NCI-H2081 (cell line): ENCODE measurements around the gene SMAD7.

Source experiments
- DNase-seq, 2 experiments: peaks; one replicate each; lab custom pipeline; 2025; lab: John Stamatoyannopoulos, UW

SMAD7 gene

GRCh38 chr18:48959921-48960920 is 9.5 kb upstream of the SMAD7 start:
- peak in 1 of 2 experiments; percentile 20 for DNase-seq

DNA sequence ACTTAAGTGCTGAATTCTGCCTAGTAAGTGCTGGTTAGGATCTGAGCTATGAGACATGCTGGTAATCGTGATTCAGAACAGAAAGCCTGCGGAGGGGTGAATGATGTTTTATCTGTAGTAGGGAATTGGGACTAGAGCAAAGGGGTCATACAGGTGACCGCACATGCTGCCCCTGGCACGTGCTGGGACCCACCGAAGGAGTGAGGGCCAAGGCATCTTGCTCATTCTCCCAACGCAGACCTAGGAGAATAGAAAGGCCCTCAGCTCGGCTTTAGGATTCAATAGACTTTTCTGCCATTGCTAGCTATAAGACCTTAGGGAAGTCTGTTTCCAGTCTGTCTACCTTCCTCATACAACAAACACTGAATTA is 8.8 kb upstream of the SMAD7 start:
- no peak for DNase-seq

- no peak for DNase-seq
These were observed 8.2 kb upstream of the SMAD7 start for GRCh38 chr18:48958951-48959350.

DNA sequence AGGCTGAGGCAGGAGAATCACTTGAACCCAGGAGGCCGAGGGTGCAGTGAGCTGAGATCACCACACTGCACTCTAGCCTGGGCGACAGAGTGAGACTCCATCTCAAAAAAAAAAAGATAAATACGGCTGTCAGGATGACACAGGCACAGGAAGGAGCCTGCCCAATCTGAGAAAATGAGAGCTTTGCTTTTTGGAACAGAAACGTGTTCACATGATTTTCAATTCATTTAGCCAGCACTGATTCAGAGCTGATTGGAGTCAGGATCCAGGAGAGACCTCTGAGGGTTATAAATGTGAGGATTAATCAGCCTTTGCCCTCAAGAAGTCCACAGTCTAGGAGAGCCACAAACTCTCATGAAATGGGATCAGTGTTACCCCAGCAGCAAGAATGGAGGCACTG is 6.9 kb upstream of the SMAD7 start:
- DNase-seq, result no peak

GRCh38 chr18:48957136-48957535 is 6.4 kb upstream of the SMAD7 start:
- DNase-seq, result no peak

- no peak for DNase-seq
These were observed 5.6 kb upstream of the SMAD7 start for GRCh38 chr18:48956356-48956755.

GRCh38 chr18:48955830-48956261 is 5.1 kb upstream of the SMAD7 start:
- DNase-seq, result no peak

DNA sequence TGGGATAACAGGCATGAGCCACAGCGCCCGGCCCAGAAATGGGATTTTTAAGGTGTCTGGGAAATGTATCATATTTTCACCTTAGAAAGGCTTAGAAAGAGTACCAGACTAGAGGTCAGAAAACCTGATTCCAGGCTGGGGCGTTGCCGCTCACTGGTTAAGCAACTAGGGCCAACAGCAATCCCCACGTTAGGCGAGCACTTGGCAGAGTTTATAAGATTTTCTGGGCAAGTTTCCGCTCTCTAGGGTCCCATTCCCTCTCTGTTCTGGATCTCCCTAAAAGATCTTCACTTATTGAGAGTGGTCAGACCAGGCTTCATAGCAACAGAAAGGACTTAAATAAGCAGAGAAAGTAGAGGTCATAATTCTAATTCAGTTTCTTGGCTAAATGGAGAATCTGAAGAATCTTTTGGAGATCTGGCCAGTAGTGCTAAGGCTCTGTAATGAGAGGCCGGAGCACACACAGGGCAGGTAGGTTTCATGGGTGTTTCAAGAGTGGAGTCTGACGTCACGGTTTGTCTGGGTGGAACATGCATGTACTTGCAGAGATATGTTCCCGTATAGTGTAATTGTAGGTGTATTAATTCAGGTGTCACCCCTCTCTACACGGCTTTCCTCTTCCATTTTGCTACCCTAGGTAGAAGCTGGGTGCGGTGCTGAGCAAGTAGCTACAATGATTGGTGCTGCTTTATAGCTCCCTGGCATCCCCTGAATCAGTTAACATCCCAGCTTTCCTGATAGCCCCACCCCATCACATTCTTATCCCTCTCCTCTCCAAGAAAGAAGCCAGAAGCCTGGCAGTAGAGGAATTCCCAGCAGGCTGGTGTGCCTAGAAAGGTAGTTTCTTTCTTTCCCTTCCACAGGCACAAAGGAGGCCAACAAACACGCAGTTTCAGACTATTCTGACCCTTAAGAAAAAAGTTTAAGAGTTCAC is 4.4 kb upstream of the SMAD7 start:
- no peak for DNase-seq

GRCh38 chr18:48953104-48953706 is 2.4 kb upstream of the SMAD7 start:
- DNase-seq, result no peak

DNA sequence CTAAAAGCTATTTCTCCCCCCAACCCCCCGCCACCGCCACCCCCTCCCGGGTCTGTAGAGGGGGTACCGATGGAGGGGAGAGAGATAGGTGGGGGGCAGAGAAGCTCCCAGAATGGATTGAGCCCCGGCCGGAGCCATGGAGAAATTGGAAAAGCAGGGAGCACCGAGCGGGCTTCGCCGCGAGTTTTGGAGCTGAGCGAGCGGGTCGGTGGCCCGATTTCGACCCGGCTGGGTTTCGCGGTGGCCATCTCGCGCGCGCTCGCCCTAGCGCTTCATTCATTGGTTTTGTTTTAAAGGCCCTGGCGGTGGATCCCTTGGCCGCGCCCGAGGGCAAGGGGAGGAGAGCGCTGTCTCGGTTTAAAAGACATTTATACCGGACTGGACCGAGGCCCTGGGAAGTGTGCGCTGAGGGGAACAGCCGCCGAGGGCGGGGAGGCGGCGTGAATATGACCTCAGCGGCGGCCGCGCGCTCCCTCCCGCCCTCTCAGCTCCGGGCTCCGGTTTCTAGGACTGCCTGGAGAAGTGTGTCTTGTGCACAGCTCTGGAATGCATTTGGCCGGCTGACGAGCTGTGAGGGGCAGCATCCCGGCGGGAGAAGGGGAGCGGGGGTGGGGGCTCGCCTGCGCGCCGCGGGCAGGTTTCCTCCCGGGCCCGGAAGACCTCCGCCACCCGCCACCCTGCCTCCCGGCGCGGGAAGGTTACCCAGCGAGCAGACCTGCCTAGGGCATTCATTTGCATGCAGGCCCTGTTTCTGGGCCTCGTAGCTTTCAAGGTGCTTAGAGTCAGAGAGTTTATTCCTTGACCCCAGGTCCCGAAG is 1.7 kb upstream of the SMAD7 start:
- peak; percentile 32 to 64 for DNase-seq

DNA sequence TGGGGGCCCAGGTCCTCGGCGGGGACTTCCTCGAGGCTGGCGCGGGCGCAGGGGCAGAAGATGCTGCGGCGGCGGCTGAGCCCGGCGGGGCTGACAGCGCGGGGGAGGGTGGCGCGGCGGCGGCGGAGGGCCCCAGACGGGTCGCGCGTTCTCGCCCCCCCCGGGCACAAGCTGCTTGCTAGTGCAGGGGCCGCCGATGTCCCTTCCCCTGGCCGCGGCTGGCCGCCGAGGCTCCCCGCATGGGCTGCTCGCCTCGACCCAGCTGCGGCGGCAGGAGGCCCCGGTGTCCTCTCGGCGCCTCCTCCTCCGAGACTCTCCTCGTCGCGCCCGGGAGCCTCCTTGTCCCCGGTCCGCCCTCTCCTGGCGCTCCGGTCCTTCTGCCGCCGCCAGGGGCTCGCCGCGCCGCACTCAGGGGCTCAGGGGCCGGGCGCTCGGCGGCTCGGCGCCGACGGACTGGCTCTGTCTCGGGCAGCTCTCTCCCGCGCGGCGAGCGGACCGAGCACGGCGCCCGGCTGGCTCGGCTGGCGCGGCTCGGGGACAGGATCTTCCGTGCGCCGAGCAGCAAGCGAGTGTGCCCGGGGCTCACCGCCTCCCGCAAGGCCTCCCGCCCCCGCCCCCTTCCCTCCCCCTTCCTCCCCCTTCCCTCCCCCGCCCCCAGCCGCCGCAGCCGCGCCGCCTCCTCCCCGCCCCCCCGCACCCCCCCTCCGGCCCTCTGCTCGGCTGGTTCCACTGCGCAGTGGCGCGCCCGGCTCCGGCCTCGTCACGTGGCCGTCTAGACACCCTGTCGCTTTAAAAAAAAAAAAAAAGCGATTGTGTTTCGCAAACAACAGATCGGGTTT is 902 bp upstream of the SMAD7 start:
- DNase-seq, result peak; percentile 74 to 89

GRCh38 chr18:48949606-48950535 is 894 bp downstream of the SMAD7 start:
- DNase-seq, result peak; percentile 22 to 55

GRCh38 chr18:48949050-48949605 is 1.6 kb downstream of the SMAD7 start:
- DNase-seq, result peak in 1 of 2 experiments; percentile 9

- peak; percentile 8 to 56 for DNase-seq
These were observed 2.4 kb downstream of the SMAD7 start for GRCh38 chr18:48948112-48949049.

DNA sequence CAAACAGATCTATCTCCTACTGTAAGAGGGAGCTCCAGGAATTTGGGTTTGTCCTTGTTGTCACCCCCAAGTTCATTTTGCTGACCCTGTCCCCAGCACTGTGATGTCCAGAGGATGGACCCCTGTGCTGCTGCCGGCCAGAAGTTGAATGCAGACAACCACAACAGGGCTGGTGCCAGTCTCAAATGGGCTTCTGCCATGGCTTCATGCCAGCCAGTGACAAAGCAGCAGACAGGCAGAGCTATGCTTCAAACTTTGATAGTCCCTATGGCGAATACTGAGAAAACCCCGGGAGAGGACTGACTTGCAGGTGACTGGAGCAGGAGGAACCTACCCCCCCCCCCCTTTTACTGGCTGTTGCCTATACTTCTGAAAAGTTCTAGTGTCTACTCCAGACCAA is 3.2 kb downstream of the SMAD7 start:
- no peak for DNase-seq

DNA sequence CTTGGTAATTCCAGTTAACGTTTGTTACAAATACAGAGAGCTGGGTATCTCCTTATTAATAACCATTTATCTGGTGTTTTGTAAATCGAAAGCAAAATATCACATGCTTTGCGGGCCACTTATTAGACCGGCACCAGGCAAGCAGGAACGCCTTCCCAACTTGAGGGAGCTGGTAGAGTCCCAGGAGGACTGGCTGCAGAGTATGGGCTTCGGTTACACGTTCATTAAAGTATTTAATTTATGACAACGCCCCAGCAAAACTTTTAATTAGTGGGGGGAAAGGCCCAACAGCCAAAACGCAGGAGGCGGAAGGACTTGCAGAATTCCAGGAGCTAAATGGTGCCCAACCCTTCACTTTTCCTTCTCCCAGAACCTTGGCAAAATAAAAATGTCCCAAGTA is 3.7 kb downstream of the SMAD7 start:
- no peak for DNase-seq

- peak; percentile 39 to 69 for DNase-seq
These were observed 4.4 kb downstream of the SMAD7 start for GRCh38 chr18:48946329-48946835.

DNA sequence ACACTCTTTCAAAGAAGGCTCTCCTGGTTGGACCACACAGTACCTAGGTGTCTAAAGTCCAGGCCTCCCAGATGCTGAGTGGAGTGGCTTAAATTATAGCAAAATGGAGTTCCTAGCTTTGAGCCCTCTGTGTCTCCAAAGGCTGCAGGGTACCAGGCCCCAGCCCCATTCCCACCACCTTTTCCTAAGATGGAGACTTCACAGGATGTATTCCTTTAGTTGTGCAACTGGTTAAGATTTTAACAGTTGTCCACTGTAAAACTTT is 4.9 kb downstream of the SMAD7 start:
- DNase-seq, result no peak
